ENCODE results near the gene PODXL. TPM values are rescaled to one million over a fixed set of nuclear protein-coding genes. Genes with fewer than 3 reads are reported as not detected.

The PODXL gene
- total and polyA plus RNA-seq, 10 of the 15 experiments (the other 5 are each of a cell fraction or from before 2014, with no cell fraction given), result 0.04 to 1.8 (median 0.38) TPM

DNA sequence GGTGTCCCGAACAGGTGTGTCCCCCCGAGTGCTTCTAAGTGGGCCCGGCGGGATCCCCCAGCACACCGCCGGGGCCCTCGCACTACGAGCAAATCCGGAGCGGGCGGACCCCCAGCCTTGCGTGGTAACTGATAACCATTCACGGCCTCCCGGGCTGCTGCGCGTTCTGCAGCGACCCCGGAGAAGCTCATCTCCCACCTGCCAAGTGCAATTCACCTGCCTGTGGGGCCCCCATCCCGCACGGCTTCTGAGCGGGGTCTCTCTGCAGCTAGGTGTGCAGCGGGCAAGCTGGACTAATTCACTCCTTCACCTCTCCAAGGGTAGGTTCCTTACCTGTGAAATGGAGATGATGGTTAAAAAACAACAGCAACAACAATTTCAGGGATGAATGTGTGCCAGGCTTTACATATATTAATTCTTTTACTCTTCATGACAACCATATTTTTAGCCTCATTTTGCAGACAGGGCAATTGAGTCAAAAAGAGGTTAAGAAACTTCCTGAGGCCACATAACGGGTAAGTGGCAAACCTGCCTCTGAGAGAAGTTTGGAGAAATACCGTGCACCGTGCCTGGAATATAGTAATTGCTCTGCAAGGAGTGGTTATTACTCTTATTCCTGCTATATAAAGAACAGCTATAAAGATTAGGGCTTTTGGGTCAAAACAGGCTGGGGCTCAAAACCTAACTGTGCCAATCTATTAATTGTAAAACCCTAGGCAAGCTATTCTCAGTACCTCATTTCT is 652 bp upstream of the PODXL start:
- Histone ChIP-seq H2AFZ (ENCODE audit: control insufficient read depth, low read depth, low read length) (no peak overlapping the region; the same call in 1 of the 2 replicates), H3K9ac (ENCODE audit: control insufficient read depth, insufficient read depth, low read length) (no peak overlapping the region), H3K27ac (ENCODE audit: control insufficient read depth, insufficient read depth) (no peak overlapping the region), H3K36me3 (ENCODE audit: control insufficient read depth in 2 of 2, insufficient read depth in 2 of 2, low read length in 1 of 2) (no peaks in the 10 kb centered on the region), H3K4me2 (ENCODE audit: control insufficient read depth, insufficient read depth) (peak overlapping the region; percentile 85), H3K4me3 (peak overlapping the region; percentile 44; the same call in 1 of the 2 replicates), H3K27me3 (replicated peaks in 1 of 2; ENCODE audit: control insufficient read depth in 2 of 2, insufficient read depth in 2 of 2, low read length in 1 of 2) (peaks cover 8 to 36% of the 10 kb centered on the region in 2 experiments), H3K79me2 (ENCODE audit: control insufficient read depth, insufficient read depth, low read length) (no peaks in the 10 kb centered on the region), H3K9me3 (replicated peaks; ENCODE audit: control insufficient read depth, insufficient read depth, low read length) (no peaks in the 10 kb centered on the region), H3K4me1 (ENCODE audit: control insufficient read depth, insufficient read depth, low read length) (peaks cover 10% of the 10 kb centered on the region), H4K20me1 (ENCODE audit: control insufficient read depth, insufficient read depth) (peaks cover 5% of the 10 kb centered on the region; the same call in 1 of the 2 replicates)
- DNase-seq (ENCODE audit: low read depth, low spot score) (no peak), FAIRE-seq (no peak), ATAC-seq (peak; percentile 18)
- CTCF ChIA-PET, result interaction anchor here (0.9 to 1.1 kb wide), 3 partner anchors 8 to 40 kb away, joined by 3 to 4 read pairs (median 4); no protein-coding TSS in a partner anchor
- intact Hi-C loops (cut with micrococcal nuclease; ENCODE audit: unreplicated experiment), result no loop called here
- POLR2A ChIA-PET, result no interaction called here
- in situ Hi-C loops (cut with MboI), result no loop called here
- RAD21 ChIA-PET (ENCODE audit: unreplicated experiment), result no interaction called here
- SMC1A ChIA-PET (ENCODE audit: uncharacterized antibody, unreplicated experiment), result no interaction called here
- BruUV-seq (replicated peaks), result no TSS peak
- no peak for TF ChIP-seq TBL1XR1 (IDR thresholded peaks at IDR 0.05; ENCODE audit: low read depth, low read length)
- peak; percentile 75; the same call in 1 of the 2 replicates for TF ChIP-seq EZH2 (IDR thresholded peaks at IDR 0.05; ENCODE audit: borderline replicate concordance, control insufficient read depth, low read depth, low read length)
- 16% methylated on average over 23 of the region's 25 CpGs for WGBS (ENCODE audit: insufficient coverage, insufficient replicate concordance, low lambda C conversion rate, missing lambda C conversion rate)

DNA sequence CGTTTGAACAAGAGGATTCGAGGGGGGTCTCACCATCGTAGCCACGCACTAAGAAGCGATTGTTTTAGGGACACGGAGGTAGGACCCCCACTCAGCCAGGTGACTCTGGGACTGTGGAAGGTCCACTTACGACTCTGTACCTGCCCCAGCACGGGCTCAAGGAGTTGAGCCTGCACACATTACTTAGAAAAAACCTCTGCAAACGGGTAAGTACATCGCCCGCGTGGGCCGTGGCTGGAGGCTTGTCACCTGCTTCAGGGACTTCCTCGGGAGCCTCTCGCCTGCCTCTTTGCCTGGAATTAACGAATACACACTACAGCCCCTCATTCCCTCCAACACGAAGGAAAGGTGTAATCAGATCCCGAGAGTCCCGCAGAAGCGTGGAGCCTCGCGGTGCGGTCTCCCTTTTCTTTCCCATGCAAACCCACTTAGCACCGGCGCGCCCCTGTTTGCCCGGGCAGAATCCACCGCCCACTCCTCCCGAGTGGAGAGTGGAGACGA is 826 bp downstream of the PODXL start:
- RAD21 ChIA-PET (ENCODE audit: unreplicated experiment), result no interaction called here
- Histone ChIP-seq H3K79me2 (ENCODE audit: control insufficient read depth, insufficient read depth, low read length) (no peaks in the 10 kb centered on the region), H3K4me1 (ENCODE audit: control insufficient read depth, insufficient read depth, low read length) (peaks cover 10% of the 10 kb centered on the region), H3K27me3 (replicated peaks in 1 of 2; ENCODE audit: control insufficient read depth in 2 of 2, insufficient read depth in 2 of 2, low read length in 1 of 2) (peaks cover 8 to 36% of the 10 kb centered on the region in 2 experiments), H3K36me3 (ENCODE audit: control insufficient read depth in 2 of 2, insufficient read depth in 2 of 2, low read length in 1 of 2) (no peaks in the 10 kb centered on the region), H2AFZ (ENCODE audit: control insufficient read depth, low read depth, low read length) (peak overlapping the region; percentile 33), H3K9ac (ENCODE audit: control insufficient read depth, insufficient read depth, low read length) (no peak overlapping the region), H3K4me2 (ENCODE audit: control insufficient read depth, insufficient read depth) (peak overlapping the region; percentile 83), H3K27ac (ENCODE audit: control insufficient read depth, insufficient read depth) (no peak overlapping the region), H3K4me3 (peak overlapping the region; percentile 57; the same call in 1 of the 2 replicates), H3K9me3 (replicated peaks; ENCODE audit: control insufficient read depth, insufficient read depth, low read length) (no peaks in the 10 kb centered on the region), H4K20me1 (ENCODE audit: control insufficient read depth, insufficient read depth) (peaks cover 5% of the 10 kb centered on the region; the same call in 1 of the 2 replicates)
- in situ Hi-C loops (cut with MboI), result no loop called here
- ATAC-seq (peak; percentile 19; the same call in 2 of the 3 replicates), FAIRE-seq (no peak), DNase-seq (ENCODE audit: low read depth, low spot score) (no peak)
- TF ChIP-seq ATF7 (IDR thresholded peaks at IDR 0.05; ENCODE audit: low read depth) (no peak), EZH2 (IDR thresholded peaks at IDR 0.05; ENCODE audit: borderline replicate concordance, control insufficient read depth, low read depth, low read length) (no peak), NR2F1 (conservative IDR thresholded peaks at IDR 0.05) (no peak), EED (IDR thresholded peaks at IDR 0.05; ENCODE audit: low read depth) (0 out of 2 replicates have a peak, but pooled peaks have one; percentile 20), MTA3 (IDR thresholded peaks at IDR 0.05; ENCODE audit: borderline replicate concordance, low read length) (no peak)
- 9% methylated on average over 30 of the region's 30 CpGs for WGBS (ENCODE audit: insufficient coverage, insufficient replicate concordance, low lambda C conversion rate, missing lambda C conversion rate)
- POLR2A ChIA-PET, result no interaction called here
- BruUV-seq (replicated peaks), result no TSS peak
- intact Hi-C loops (cut with micrococcal nuclease; ENCODE audit: unreplicated experiment), result no loop called here
- SMC1A ChIA-PET (ENCODE audit: uncharacterized antibody, unreplicated experiment), result no interaction called here
- CTCF ChIA-PET, result interaction anchor here (1.4 kb wide), 1 partner anchor 9 kb away, joined by 3 read pairs; no protein-coding TSS in a partner anchor
